Stomach (tissue), 9 donors: ENCODE measurements around the gene FBXO44. TPM values are rescaled to one million over a fixed set of nuclear protein-coding genes. Genes with fewer than 3 reads are reported as not detected.

Source experiments
- DNase-seq, 2 donors: peaks; one replicate each; pipeline versions ENCODE4 v3.0.0 to v3.0.0-alpha.2; 2013 to 2019
- H3K27ac ChIP-seq, 5 donors: fragments of 200-600 bp in 4 of 5; sonication (generic) in 4 of 5; one replicate each; pipeline ENCODE4 v1.5.1; 2013 to 2019; ENCODE audit warnings: mild to moderate bottlenecking in 1 of 5, moderate library complexity in 1 of 5
- H3K27me3 ChIP-seq, 3 donors: fragments of 200-600 bp; sonication (generic); one replicate each; pipeline ENCODE4 v1.5.1; 2017 to 2019; ENCODE audit warnings: mixed run types in 1 of 3
- H3K36me3 ChIP-seq, 4 donors: fragments of 200-600 bp; sonication (generic); 1 replicate in 3 of 4; 2 replicates in 1 of 4; pipeline ENCODE4 v1.5.1; 2016 to 2019
- H3K4me1 ChIP-seq, 4 donors: fragments of 200-600 bp; sonication (generic); one replicate each; pipeline ENCODE4 v1.5.1; 2016 to 2019
- H3K4me3 ChIP-seq, 4 donors: fragments of 200-600 bp; sonication (generic) in 3 of 4; one replicate each; pipeline ENCODE4 v1.5.1; 2016 to 2019; ENCODE audit warnings: mild to moderate bottlenecking in 1 of 4
- H3K9me3 ChIP-seq, 4 donors: fragments of 200-600 bp; sonication (generic); one replicate each; pipeline ENCODE4 v1.5.1; 2016 to 2019
- EP300 ChIP-seq: sonication (generic); formaldehyde crosslinking; IDR thresholded peaks from one replicate; pipeline ENCODE4 v1.6.1; 2017; ENCODE audit warnings: antibody characterized with exemption
- POLR2A ChIP-seq, 4 donors: fragments of 450-650 bp; IDR thresholded peaks; one replicate each; pipeline ENCODE4 v1.6.1; 2016; ENCODE audit warnings: antibody characterized with exemption in 4 of 4, control low read depth in 2 of 4, mild to moderate bottlenecking in 1 of 4, moderate library complexity in 1 of 4
- POLR2AphosphoS5 ChIP-seq, 3 donors: sonication (generic); formaldehyde crosslinking; IDR thresholded peaks; one replicate each; pipeline ENCODE4 v1.6.1; 2016; ENCODE audit warnings: antibody characterized with exemption in 3 of 3
- WGBS, 5 donors: extraction: QIAGEN DNeasy Blood & Tissue Kit in 3 of 5; methylation state at CpG; one replicate each; pipeline versions ENCODE4 v1.1.5 to v1.1.7; 2013 to 2018; 5-methylcytosine and 5-hydroxymethylcytosine counted together
- intact Hi-C: fragments of 100-400 bp; cut with DNase I; formaldehyde crosslinking; loops from one replicate; pipeline ENCODE4 v1.15.1; 2023; ENCODE audit warnings: low total_unique reads
- polyA plus RNA-seq, 3 donors: library from polyadenylated mRNA; stranded (reverse); fragments of 200-250 nt; gene quantifications; one replicate each; pipeline ENCODE4 v1.2.3, GENCODE V29; 2013
- total RNA-seq, 5 donors: library from RNA; depleted of rRNA; stranded (reverse); fragments of >200 nt; gene quantifications; one replicate each; pipeline versions ENCODE4 v1.1.0 to v1.2.3, GENCODE V29; 2014 to 2016
- TF ChIP-seq, protein P1 (sequence below), 7 experiments: fragments of 450-650 bp in 4 of 7; fragments of 200-600 bp in 3 of 7; sonication (generic) in 3 of 7; IDR thresholded peaks; one replicate each; pipeline ENCODE4 v1.5.1; 2016 to 2019; ENCODE audit warnings: antibody characterized with exemption in 7 of 7, control low read depth in 2 of 7, mild to moderate bottlenecking in 1 of 7
- donor health status: healthy with polysubstance abuse.
- donor health status: Bipolar disorder and iron deficiency.
- donor health status: healthy.

FBXO44 gene
- total and polyA plus RNA-seq, 8 donors: 3.6 to 54.8 (median 12.1) TPM

GRCh38 chr1:11648732-11649158 lies 5.9 kb upstream of the FBXO44 start:
- Histone ChIP-seq H3K4me1 (peaks cover 36 to 42% (median 37%) of the 10 kb centered on the region in 4 donors), H3K4me3 (peak overlapping the region in 3 of 4 donors; percentile 9 to 32 (median 15)), H3K9me3 (no peaks in the 10 kb centered on the region), H3K27ac (no peak overlapping the region), H3K36me3 (no peaks in the 10 kb centered on the region), H3K27me3 (peaks cover 0 to 57% (median 20%) of the 10 kb centered on the region in 3 donors)
- intact Hi-C loops: loop anchor here (5.0 kb wide), 1 partner anchor 74 kb away; no protein-coding TSS in a partner anchor
- WGBS, 5 donors: 0 to 20% (median 6%) methylated on average over 4 to 30 of the region's 30 CpGs
- DNase-seq: peak; percentile 58 to 61
- TF ChIP-seq POLR2A (IDR thresholded peaks at IDR 0.05) (no peak), EP300 (no peak), POLR2AphosphoS5 (IDR thresholded peaks at IDR 0.05) (no peak)
- TF ChIP-seq, protein P1, sequence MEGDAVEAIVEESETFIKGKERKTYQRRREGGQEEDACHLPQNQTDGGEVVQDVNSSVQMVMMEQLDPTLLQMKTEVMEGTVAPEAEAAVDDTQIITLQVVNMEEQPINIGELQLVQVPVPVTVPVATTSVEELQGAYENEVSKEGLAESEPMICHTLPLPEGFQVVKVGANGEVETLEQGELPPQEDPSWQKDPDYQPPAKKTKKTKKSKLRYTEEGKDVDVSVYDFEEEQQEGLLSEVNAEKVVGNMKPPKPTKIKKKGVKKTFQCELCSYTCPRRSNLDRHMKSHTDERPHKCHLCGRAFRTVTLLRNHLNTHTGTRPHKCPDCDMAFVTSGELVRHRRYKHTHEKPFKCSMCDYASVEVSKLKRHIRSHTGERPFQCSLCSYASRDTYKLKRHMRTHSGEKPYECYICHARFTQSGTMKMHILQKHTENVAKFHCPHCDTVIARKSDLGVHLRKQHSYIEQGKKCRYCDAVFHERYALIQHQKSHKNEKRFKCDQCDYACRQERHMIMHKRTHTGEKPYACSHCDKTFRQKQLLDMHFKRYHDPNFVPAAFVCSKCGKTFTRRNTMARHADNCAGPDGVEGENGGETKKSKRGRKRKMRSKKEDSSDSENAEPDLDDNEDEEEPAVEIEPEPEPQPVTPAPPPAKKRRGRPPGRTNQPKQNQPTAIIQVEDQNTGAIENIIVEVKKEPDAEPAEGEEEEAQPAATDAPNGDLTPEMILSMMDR (IDR thresholded peaks at IDR 0.05): no peak

DNA sequence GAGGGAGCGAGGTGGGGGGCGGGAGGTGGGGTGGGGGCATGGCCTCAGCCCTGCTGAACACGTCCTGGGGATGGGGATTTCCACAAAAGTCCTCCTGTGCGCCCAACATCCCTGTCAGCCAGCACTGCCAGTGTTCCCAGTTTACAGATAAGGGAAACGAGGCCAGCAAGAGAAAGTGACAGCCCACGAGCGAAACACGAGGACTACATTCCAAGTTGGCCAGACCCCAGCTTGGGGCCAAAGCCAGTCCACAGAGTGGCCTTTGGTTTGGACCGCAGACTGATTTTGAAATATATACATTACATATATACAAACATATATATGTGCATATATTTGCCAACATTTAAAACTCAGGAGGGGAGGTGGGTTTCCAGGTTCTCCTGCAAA lies 5.4 kb upstream of the FBXO44 start:
- peaks cover 40 to 47% (median 41%) of the 10 kb centered on the region in 4 donors for H3K4me1 ChIP-seq
- DNase-seq: no peak
- peaks cover 0 to 57% (median 20%) of the 10 kb centered on the region in 3 donors for H3K27me3 ChIP-seq
- H3K9me3 ChIP-seq: no peaks in the 10 kb centered on the region
- intact Hi-C loops: loop anchor here (5.0 kb wide), 1 partner anchor 73 kb away; no protein-coding TSS in a partner anchor
- peak overlapping the region in 3 of 4 donors; percentile 9 to 32 (median 15) for H3K4me3 ChIP-seq
- no peak overlapping the region for H3K27ac ChIP-seq
- no peaks in the 10 kb centered on the region for H3K36me3 ChIP-seq
- no peak for TF ChIP-seq POLR2A (IDR thresholded peaks at IDR 0.05)
- TF ChIP-seq, protein P1 (IDR thresholded peaks at IDR 0.05): no peak
- TF ChIP-seq EP300: no peak
- TF ChIP-seq POLR2AphosphoS5 (IDR thresholded peaks at IDR 0.05): no peak
- WGBS, 5 donors: 12 to 21% (median 15%) methylated on average over 8 to 9 of the region's 9 CpGs

DNA sequence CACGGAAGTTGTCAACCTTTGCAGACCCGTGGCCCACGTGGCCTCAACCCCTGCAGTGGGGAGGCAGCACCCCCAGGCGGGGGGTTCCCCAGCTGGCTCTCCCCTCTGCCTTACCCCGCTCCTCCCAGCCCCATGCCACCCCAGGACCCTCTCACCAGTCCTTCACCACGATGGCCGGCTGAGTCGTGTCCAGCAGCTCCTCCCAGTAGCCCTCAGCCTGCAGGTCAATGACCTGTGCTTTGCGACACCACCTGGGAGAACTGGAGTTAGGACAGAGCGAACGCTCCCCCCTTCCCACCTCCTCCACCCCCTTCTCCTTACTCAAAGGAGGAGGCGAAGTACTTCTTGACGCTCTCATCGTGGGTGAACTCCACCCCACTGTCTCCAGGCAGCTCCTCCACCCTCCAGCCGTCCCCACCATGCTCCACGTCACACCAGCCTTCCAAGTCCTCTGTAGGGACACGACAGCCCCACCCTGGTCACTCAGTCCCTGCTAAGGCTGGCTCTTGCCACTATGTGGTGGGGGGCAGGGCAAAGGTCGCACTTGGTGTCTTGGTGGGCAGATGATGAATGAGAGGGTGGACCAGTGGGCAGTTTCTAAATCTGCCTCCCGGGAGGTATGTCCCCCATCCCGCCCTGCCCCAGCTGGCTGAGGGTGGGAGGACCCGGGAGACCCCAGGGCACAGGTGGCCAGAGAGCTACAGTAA lies 4.9 kb upstream of the FBXO44 start:
- peak in 1 of 2 donors; percentile 30 for DNase-seq
- Histone ChIP-seq H3K27ac (no peak overlapping the region), H3K36me3 (no peaks in the 10 kb centered on the region), H3K9me3 (no peaks in the 10 kb centered on the region), H3K27me3 (peaks cover 0 to 59% (median 20%) of the 10 kb centered on the region in 3 donors), H3K4me1 (peaks cover 40 to 50% (median 43%) of the 10 kb centered on the region in 4 donors), H3K4me3 (peak overlapping the region in 3 of 4 donors; percentile 12 to 38 (median 14))
- 31 to 41% (median 36%) methylated on average over 12 to 21 of the region's 21 CpGs for WGBS, 5 donors
- TF ChIP-seq POLR2AphosphoS5 (IDR thresholded peaks at IDR 0.05): no peak
- no peak for TF ChIP-seq POLR2A (IDR thresholded peaks at IDR 0.05)
- no peak for TF ChIP-seq EP300
- TF ChIP-seq, protein P1 (IDR thresholded peaks at IDR 0.05): no peak
- intact Hi-C loops: loop anchor here (5.0 kb wide), 1 partner anchor 73 kb away; no protein-coding TSS in a partner anchor

DNA sequence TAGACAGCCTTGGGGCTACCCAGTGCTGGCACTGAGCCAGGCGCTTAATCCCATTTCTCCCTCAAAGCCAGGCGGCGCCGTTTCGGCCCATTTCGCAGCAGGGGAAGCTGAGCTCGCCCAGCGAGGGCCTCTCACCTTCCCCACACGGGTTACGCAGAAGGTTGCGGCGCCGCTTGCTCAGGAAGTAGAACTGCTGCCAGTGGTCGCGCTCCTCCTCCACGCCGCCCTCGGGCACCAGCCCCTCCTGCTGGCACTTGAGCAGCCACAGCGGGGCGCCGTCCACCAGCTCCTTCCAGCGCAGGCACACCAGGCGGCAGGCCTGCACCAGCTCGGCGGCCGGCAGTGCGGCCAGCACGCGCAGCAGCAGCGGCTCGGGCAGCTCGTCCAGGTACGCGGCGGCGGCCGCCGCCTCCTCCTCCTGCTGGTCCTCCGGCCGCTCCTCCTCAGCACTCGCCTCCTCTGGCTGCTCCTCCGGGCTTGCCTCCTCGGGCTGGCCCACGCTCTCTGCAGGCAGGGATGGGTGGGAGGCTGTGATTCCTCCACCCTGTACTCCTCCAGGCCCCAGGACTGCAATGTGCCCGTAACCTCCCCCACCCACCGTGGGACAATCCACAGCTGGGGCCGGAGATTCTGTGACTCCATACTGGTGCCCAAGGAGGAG lies 4.2 kb upstream of the FBXO44 start:
- DNase-seq: peak; percentile 89 to 91
- peaks cover 46 to 57% (median 50%) of the 10 kb centered on the region in 4 donors for H3K4me1 ChIP-seq
- H3K4me3 ChIP-seq: peak overlapping the region; percentile 2 to 38 (median 13)
- WGBS, 5 donors: 6 to 13% (median 9%) methylated on average over 21 to 47 of the region's 47 CpGs
- no peak overlapping the region for H3K27ac ChIP-seq
- TF ChIP-seq, protein P1 (IDR thresholded peaks at IDR 0.05): peak in 5 of 7 experiments; percentile 61 to 91 (median 82)
- TF ChIP-seq POLR2A (IDR thresholded peaks at IDR 0.05) (no peak), POLR2AphosphoS5 (IDR thresholded peaks at IDR 0.05) (peak; percentile 7 to 65 (median 41))
- H3K36me3 ChIP-seq: no peaks in the 10 kb centered on the region
- peaks cover 0 to 59% (median 20%) of the 10 kb centered on the region in 3 donors for H3K27me3 ChIP-seq
- intact Hi-C loops: no loop called here
- H3K9me3 ChIP-seq: no peaks in the 10 kb centered on the region
